ENCODE results near the gene GRB2.

- TF ChIP-seq CTCF (IDR thresholded peaks at IDR 0.05) (no peak), POLR2A (IDR thresholded peaks at IDR 0.05) (no peak)
These were observed 48.7 kb upstream of the GRB2 start for GRCh38 chr17:75454193-75454592.
